GM12878 (cell line): ENCODE measurements around the gene HOXB3. TPM values are rescaled to one million over a fixed set of nuclear protein-coding genes. Genes with fewer than 3 reads are reported as not detected.

Experiments
- ATAC-seq: fragments of 200-7000 bp; cut with Tn5 transposase; 3 replicates; pipeline ENCODE4 v1.9.1; 2020; ENCODE audit warnings: mild to moderate bottlenecking, moderate library complexity
- BruUV-seq: library from RNA; stranded (reverse); fragments of 400-500 nt; replicated peaks from 2 replicates; lab custom pipeline; 2021; lab: Mats Ljungman, UMichigan
- CTCF ChIA-PET: fragments of 300-600 bp; sonication (Branson Sonifier 250); formaldehyde crosslinking; extraction: SDS; loops from one replicate; lab custom pipeline; 2021; ENCODE audit warnings: inconsistent platforms; lab: Yijun Ruan, JAX
- POLR2A ChIA-PET: fragments of 350-600 bp; formaldehyde crosslinking; extraction: SDS; loops from one replicate; lab custom pipeline; 2021; ENCODE audit warnings: inconsistent platforms; lab: Charles Lee
- RAD21 ChIA-PET: fragments of 300-600 bp; sonication (Branson Sonifier 250); formaldehyde crosslinking; loops from one replicate; lab custom pipeline; 2023; ENCODE audit warnings: antibody characterized with exemption; ENCODE audit not compliant: unreplicated experiment; lab: Charles Lee
- SMC1A ChIA-PET: fragments of 300-600 bp; sonication (Branson Sonifier 250); formaldehyde crosslinking; loops from one replicate; lab custom pipeline; 2023; ENCODE audit not compliant: unreplicated experiment, uncharacterized antibody; lab: Charles Lee
- DNase-seq: peaks from one replicate; pipeline ENCODE4 v3.0.0-alpha.2; 2011; ENCODE audit warnings: low read depth, low spot score
- FAIRE-seq: peaks from 3 replicates; lab custom pipeline; 2011; peaks lifted over from hg19 to GRCh38; lab: Jason Lieb, UNC
- H2AFZ ChIP-seq: 2 replicates; pipeline ENCODE4 v1.6.0; 2011; ENCODE audit warnings: low read depth, low read length, control low read depth; ENCODE audit not compliant: control insufficient read depth
- H3K27ac ChIP-seq: 2 replicates; pipeline ENCODE4 v1.5.1; 2011; ENCODE audit warnings: control low read depth; ENCODE audit not compliant: control insufficient read depth, insufficient read depth
- H3K27me3 ChIP-seq, 2 experiments: replicated peaks in 1 of 2; 2 replicates each; pipeline versions ENCODE4 v1.6.0 to v1.6.1; 2011; ENCODE audit warnings: low read length in 1 of 2; ENCODE audit not compliant: control insufficient read depth in 2 of 2, insufficient read depth in 2 of 2
- H3K36me3 ChIP-seq, 2 experiments: 2 replicates each; pipeline ENCODE4 v1.5.1; 2011; ENCODE audit warnings: low read length in 1 of 2; ENCODE audit not compliant: control insufficient read depth in 2 of 2, insufficient read depth in 2 of 2
- H3K4me1 ChIP-seq: 2 replicates; pipeline ENCODE4 v1.6.1; 2011; ENCODE audit warnings: mild to moderate bottlenecking, low read length, moderate library complexity, mixed read lengths; ENCODE audit not compliant: control insufficient read depth, insufficient read depth
- H3K4me2 ChIP-seq: 2 replicates; pipeline ENCODE4 v1.6.0; 2011; ENCODE audit warnings: control low read depth; ENCODE audit not compliant: control insufficient read depth, insufficient read depth
- H3K4me3 ChIP-seq: fragments of 200-600 bp; sonication (generic); 2 replicates; pipeline ENCODE4 v1.5.1; 2016
- H3K79me2 ChIP-seq: 2 replicates; pipeline ENCODE4 v1.6.0; 2011; ENCODE audit warnings: low read length; ENCODE audit not compliant: control insufficient read depth, insufficient read depth
- H3K9ac ChIP-seq: 2 replicates; pipeline ENCODE4 v1.8.0; 2011; ENCODE audit warnings: low read length, control low read depth, mixed read lengths; ENCODE audit not compliant: control insufficient read depth, insufficient read depth
- H3K9me3 ChIP-seq: replicated peaks from 3 replicates; pipeline ENCODE4 v1.5.1; 2011; ENCODE audit warnings: mild to moderate bottlenecking, low read length; ENCODE audit not compliant: control insufficient read depth, insufficient read depth
- H4K20me1 ChIP-seq: 2 replicates; pipeline ENCODE4 v1.6.0; 2011; ENCODE audit not compliant: control insufficient read depth, insufficient read depth
- CHD4 ChIP-seq: fragments of 200-600 bp; sonication (generic); IDR thresholded peaks from 2 replicates; pipeline ENCODE4 v1.6.1; 2016; ENCODE audit warnings: mild to moderate bottlenecking
- ETV6 ChIP-seq, 2 experiments: fragments of 450-650 bp in 1 of 2; IDR thresholded peaks in 1 of 2; conservative IDR thresholded peaks in 1 of 2; 2 replicates each; pipeline ENCODE4 v1.6.1; 2014; ENCODE audit warnings: antibody characterized with exemption in 1 of 2, borderline replicate concordance in 1 of 2, low read depth in 1 of 2, mild to moderate bottlenecking in 1 of 2, moderate library complexity in 1 of 2
- HDAC2 ChIP-seq: fragments of 200-600 bp; sonication (generic); IDR thresholded peaks from 2 replicates; pipeline ENCODE4 v1.6.1; 2017
- MEF2A ChIP-seq: IDR thresholded peaks from 2 replicates; pipeline ENCODE4 v1.6.1; 2011; ENCODE audit warnings: low read depth, mild to moderate bottlenecking, low read length, moderate library complexity; ENCODE audit not compliant: insufficient read depth
- NFIC ChIP-seq: IDR thresholded peaks from 2 replicates; pipeline ENCODE4 v1.6.1; 2012; ENCODE audit warnings: low read depth, mild to moderate bottlenecking, inconsistent platforms, low read length, moderate library complexity
- PML ChIP-seq: IDR thresholded peaks from 2 replicates; pipeline ENCODE4 v1.6.1; 2012; ENCODE audit warnings: low read length, inconsistent platforms
- POLR2A ChIP-seq: IDR thresholded peaks from 2 replicates; pipeline ENCODE4 v1.6.1; 2011; ENCODE audit warnings: low read depth, mild to moderate bottlenecking, low read length
- RBBP5 ChIP-seq: fragments of 200-600 bp; sonication (generic); conservative IDR thresholded peaks from 2 replicates; pipeline ENCODE4 v1.6.1; 2016
- RUNX3 ChIP-seq: IDR thresholded peaks from 2 replicates; pipeline ENCODE4 v1.6.1; 2012; ENCODE audit warnings: low read length, inconsistent platforms
- SREBF1 ChIP-seq: IDR thresholded peaks from 2 replicates; pipeline ENCODE4 v1.6.1; 2012; ENCODE audit warnings: mild to moderate bottlenecking, low read length
- SRF ChIP-seq, 2 experiments: IDR thresholded peaks; 2 replicates each; pipeline ENCODE4 v1.6.1; 2011; ENCODE audit warnings: low read depth in 2 of 2, low read length in 2 of 2, mild to moderate bottlenecking in 1 of 2, moderate library complexity in 1 of 2
- WGBS: methylation state at CpG from one replicate; pipeline ENCODE4 v1.1.6; 2016; ENCODE audit warnings: low lambda C conversion rate; ENCODE audit not compliant: insufficient replicate concordance, insufficient coverage; ENCODE audit errors: missing lambda C conversion rate; 5-methylcytosine and 5-hydroxymethylcytosine counted together
- in situ Hi-C: fragments of 300-500 bp; cut with MboI; formaldehyde crosslinking; loops from 9 replicates; pipeline ENCODE4 v1.14.3; 2018; ENCODE audit warnings: mixed read lengths
- intact Hi-C: fragments of 100-400 bp; cut with micrococcal nuclease; formaldehyde crosslinking; loops from one replicate; pipeline ENCODE4 v1.14.2; 2022; ENCODE audit not compliant: unreplicated experiment
- polyA plus RNA-seq, 11 experiments: library from polyadenylated mRNA; depleted of rRNA in 4 of 11; unstranded in 6 of 11; stranded (reverse) in 5 of 11; fragments of >200 nt; fragmentation: Nextera tagmentation in 4 of 11; fragmentation: Illumina TruSeq in 1 of 11; extraction: Ambion mirVana in 4 of 11; extraction: Trizol in 1 of 11; gene quantifications; 1 replicate in 1 of 11; 2 replicates in 10 of 11; pipeline versions ENCODE4 v1.2.1 to v1.2.3, GENCODE V29; 2011 to 2016; ENCODE audit warnings: inconsistent platforms in 2 of 11, missing spikeins in 2 of 11, low read depth in 1 of 11
- total RNA-seq, 4 experiments: library from RNA; depleted of rRNA in 3 of 4; stranded (reverse); fragments of >200 nt in 3 of 4; fragmentation: Illumina TruSeq in 1 of 4; extraction: Trizol in 1 of 4; gene quantifications; 2 replicates each; pipeline versions ENCODE4 v1.2.1 to v1.2.3, GENCODE V29; 2013 to 2021
- TF ChIP-seq, protein P1 (sequence below): fragments of 450-650 bp; IDR thresholded peaks from 2 replicates; pipeline ENCODE4 v1.6.1; 2018; ENCODE audit warnings: mild to moderate bottlenecking, low read depth, moderate library complexity; ENCODE audit not compliant: partially characterized antibody
- TF ChIP-seq, protein P2 (sequence below): IDR thresholded peaks from 2 replicates; pipeline ENCODE4 v1.6.1; 2011; ENCODE audit warnings: mild to moderate bottlenecking, low read depth, low read length, moderate library complexity; ENCODE audit not compliant: insufficient replicate concordance
- TF ChIP-seq, protein P3 (sequence below): fragments of 450-650 bp; IDR thresholded peaks from 2 replicates; pipeline ENCODE4 v1.6.1; 2017; ENCODE audit warnings: low read depth, mild to moderate bottlenecking, moderate library complexity
- TF ChIP-seq, protein P4 (sequence below): fragments of 450-650 bp; IDR thresholded peaks from 2 replicates; pipeline ENCODE4 v1.6.1; 2014; ENCODE audit warnings: mild to moderate bottlenecking

Gene HOXB3
- total and polyA plus RNA-seq, 10 of the 15 experiments (the other 5 are each of a cell fraction or from before 2014, with no cell fraction given) = 0.19 to 7.7 (median 2.9) TPM

DNA sequence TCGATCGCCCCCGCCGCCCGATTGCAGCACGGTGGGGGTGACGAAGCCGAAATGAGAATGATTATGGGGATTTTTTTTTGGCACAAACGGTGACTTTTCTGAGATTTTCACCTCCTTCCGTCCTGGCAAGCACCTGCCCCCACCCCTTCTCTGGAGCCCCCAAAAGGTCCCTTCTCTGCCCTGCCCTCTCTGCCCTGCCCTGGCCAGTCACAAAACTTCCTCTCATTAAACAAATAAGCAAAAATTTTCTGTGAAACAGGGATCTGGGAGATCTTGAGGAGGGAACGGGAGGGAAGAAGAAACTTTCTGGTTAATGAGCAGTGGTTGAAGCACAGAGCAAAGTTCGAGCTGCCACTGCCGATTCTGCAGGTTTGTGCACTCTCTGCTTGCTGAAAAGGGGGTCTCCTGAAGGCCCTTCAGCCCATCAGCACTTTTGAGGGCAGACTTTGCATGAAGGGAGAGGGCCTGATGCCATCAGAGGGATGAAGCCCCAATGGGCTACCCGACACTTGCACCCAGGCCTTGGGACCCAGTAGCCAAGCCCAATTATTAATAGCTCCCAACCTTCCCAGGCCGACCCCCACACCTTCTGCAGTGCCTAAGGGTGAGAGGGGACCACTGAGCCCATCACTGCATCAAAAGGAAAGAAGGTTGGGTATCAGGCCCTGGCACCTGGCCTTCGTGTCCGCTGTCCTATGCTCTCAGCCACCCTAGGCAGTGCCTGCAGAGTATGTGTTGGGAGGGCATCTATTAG lies 26.1 kb upstream of the HOXB3 start:
- no peaks in the 10 kb centered on the region for H3K79me2 ChIP-seq

More for the DNA sequence above, 26.1 kb upstream of the HOXB3 start:
- no peak overlapping the region for H2AFZ ChIP-seq
- H3K4me1 ChIP-seq = peaks cover 6% of the 10 kb centered on the region
- ATAC-seq = no peak
- CTCF ChIA-PET = interaction anchor here (0.7 to 1.6 kb wide), 4 partner anchors 20 to 481 kb away, joined by 3 to 4 read pairs (median 3); no protein-coding TSS in a partner anchor
- no peak for TF ChIP-seq MEF2A
- no peak for TF ChIP-seq RBBP5
- TF ChIP-seq NFIC = no peak
- no peak for TF ChIP-seq HDAC2
- TF ChIP-seq POLR2A = no peak
- no peak for TF ChIP-seq SREBF1
- no peak for TF ChIP-seq PML
- TF ChIP-seq, protein P1, sequence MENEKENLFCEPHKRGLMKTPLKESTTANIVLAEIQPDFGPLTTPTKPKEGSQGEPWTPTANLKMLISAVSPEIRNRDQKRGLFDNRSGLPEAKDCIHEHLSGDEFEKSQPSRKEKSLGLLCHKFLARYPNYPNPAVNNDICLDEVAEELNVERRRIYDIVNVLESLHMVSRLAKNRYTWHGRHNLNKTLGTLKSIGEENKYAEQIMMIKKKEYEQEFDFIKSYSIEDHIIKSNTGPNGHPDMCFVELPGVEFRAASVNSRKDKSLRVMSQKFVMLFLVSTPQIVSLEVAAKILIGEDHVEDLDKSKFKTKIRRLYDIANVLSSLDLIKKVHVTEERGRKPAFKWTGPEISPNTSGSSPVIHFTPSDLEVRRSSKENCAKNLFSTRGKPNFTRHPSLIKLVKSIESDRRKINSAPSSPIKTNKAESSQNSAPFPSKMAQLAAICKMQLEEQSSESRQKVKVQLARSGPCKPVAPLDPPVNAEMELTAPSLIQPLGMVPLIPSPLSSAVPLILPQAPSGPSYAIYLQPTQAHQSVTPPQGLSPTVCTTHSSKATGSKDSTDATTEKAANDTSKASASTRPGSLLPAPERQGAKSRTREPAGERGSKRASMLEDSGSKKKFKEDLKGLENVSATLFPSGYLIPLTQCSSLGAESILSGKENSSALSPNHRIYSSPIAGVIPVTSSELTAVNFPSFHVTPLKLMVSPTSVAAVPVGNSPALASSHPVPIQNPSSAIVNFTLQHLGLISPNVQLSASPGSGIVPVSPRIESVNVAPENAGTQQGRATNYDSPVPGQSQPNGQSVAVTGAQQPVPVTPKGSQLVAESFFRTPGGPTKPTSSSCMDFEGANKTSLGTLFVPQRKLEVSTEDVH = no peak
- TF ChIP-seq, protein P2, sequence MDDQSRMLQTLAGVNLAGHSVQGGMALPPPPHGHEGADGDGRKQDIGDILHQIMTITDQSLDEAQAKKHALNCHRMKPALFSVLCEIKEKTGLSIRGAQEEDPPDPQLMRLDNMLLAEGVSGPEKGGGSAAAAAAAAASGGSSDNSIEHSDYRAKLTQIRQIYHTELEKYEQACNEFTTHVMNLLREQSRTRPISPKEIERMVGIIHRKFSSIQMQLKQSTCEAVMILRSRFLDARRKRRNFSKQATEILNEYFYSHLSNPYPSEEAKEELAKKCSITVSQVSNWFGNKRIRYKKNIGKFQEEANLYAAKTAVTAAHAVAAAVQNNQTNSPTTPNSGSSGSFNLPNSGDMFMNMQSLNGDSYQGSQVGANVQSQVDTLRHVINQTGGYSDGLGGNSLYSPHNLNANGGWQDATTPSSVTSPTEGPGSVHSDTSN = no peak
- TF ChIP-seq RUNX3 = no peak
- TF ChIP-seq CHD4 = no peak
- no peak for TF ChIP-seq SRF (IDR thresholded peaks at IDR 0.05; ENCODE audit: low read depth in 2 of 2, low read length in 2 of 2)
- TF ChIP-seq, protein P3, sequence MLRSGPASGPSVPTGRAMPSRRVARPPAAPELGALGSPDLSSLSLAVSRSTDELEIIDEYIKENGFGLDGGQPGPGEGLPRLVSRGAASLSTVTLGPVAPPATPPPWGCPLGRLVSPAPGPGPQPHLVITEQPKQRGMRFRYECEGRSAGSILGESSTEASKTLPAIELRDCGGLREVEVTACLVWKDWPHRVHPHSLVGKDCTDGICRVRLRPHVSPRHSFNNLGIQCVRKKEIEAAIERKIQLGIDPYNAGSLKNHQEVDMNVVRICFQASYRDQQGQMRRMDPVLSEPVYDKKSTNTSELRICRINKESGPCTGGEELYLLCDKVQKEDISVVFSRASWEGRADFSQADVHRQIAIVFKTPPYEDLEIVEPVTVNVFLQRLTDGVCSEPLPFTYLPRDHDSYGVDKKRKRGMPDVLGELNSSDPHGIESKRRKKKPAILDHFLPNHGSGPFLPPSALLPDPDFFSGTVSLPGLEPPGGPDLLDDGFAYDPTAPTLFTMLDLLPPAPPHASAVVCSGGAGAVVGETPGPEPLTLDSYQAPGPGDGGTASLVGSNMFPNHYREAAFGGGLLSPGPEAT = no peak
- TF ChIP-seq, protein P4, sequence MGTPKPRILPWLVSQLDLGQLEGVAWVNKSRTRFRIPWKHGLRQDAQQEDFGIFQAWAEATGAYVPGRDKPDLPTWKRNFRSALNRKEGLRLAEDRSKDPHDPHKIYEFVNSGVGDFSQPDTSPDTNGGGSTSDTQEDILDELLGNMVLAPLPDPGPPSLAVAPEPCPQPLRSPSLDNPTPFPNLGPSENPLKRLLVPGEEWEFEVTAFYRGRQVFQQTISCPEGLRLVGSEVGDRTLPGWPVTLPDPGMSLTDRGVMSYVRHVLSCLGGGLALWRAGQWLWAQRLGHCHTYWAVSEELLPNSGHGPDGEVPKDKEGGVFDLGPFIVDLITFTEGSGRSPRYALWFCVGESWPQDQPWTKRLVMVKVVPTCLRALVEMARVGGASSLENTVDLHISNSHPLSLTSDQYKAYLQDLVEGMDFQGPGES = no peak
- no peak for TF ChIP-seq ETV6 (conservative IDR thresholded peaks at IDR 0.05 in 1 of 2, IDR thresholded peaks at IDR 0.05 in 1 of 2; ENCODE audit: borderline replicate concordance in 1 of 2, low read depth in 1 of 2)
- DNase-seq = no peak
- no peak overlapping the region for H3K27ac ChIP-seq
- intact Hi-C loops = loop anchor here (5.0 kb wide), 1 partner anchor 354 kb away; no protein-coding TSS in a partner anchor
- RAD21 ChIA-PET = no interaction called here
- no peaks in the 10 kb centered on the region; a peak in 1 of 4 replicates for H3K36me3 ChIP-seq
- no peaks in the 10 kb centered on the region for H3K9me3 ChIP-seq
- H3K4me3 ChIP-seq = no peak overlapping the region
- SMC1A ChIA-PET = interaction anchor here (0.9 to 1.8 kb wide), 3 partner anchors 10 to 23 kb away, joined by 3 to 7 read pairs (median 5); no protein-coding TSS in a partner anchor
- no peaks in the 10 kb centered on the region for H4K20me1 ChIP-seq
- H3K9ac ChIP-seq = no peak overlapping the region
- BruUV-seq = no TSS peak
- in situ Hi-C loops = no loop called here
- POLR2A ChIA-PET = no interaction called here
- no peak overlapping the region for H3K4me2 ChIP-seq
- 59% methylated on average over 17 of the region's 17 CpGs for WGBS
- FAIRE-seq = no peak
- peaks cover 31 to 43% of the 10 kb centered on the region in 2 experiments for H3K27me3 ChIP-seq
